ENCODE results near the gene SNAP91. TPM values are rescaled to one million over a fixed set of nuclear protein-coding genes. Genes with fewer than 3 reads are reported as not detected.
"Not testable (repeated sequence)": the region's sequence is repeated elsewhere in the genome, so short reads cannot be mapped to it uniquely, and the experiment has no call there.

Gene SNAP91
- not detected for total RNA-seq
- not detected for total RNA-seq (2013)

GRCh38 chr6:83708970-83709747, at the start of gene SNAP91:
TSS of gene SNAP91 (minus strand) at chr6:83709101. CDS start at chr6:83707927, 1,174 bp downstream.
- Mint-ChIP-seq H3K9me3 (peaks cover 3 to 6% of the 10 kb centered on the region in 2 donors), H3K27me3 (ENCODE audit: low read depth in 2 of 2) (peaks cover 26 to 34% of the 10 kb centered on the region in 2 donors), H3K4me3 (no peak within 1 kb of the TSS), H3K4me1 (no peaks in the 10 kb centered on the region), H3K36me3 (peaks cover 13% of the 10 kb centered on the region), H3K27ac (no peak within 1 kb of the TSS)
- ATAC-seq (no peak), DNase-seq (no peak)
- Histone ChIP-seq H3K27me3 (ENCODE audit: control insufficient read depth, insufficient read depth, low read length) (peaks cover 23% of the 10 kb centered on the region), H3K4me1 (ENCODE audit: control insufficient read depth, insufficient read depth, low read length) (no peaks in the 10 kb centered on the region), H3K4me3 (ENCODE audit: low read length) (no peak within 1 kb of the TSS), H3K36me3 (ENCODE audit: control insufficient read depth, insufficient read depth, low read length) (no peaks in the 10 kb centered on the region), H3K9me3 (ENCODE audit: control insufficient read depth, insufficient read depth, low read length) (no peaks in the 10 kb centered on the region), H3K27ac (ENCODE audit: low read length) (no peak within 1 kb of the TSS)
- TF ChIP-seq CTCF (IDR thresholded peaks at IDR 0.05) = no peak
- 4% methylated on average over 83 of the region's 83 CpGs for WGBS (ENCODE audit: insufficient coverage)
- intact Hi-C loops (cut with micrococcal nuclease) = no loop called here

GRCh38 chr6:83758533-83758932, 49.6 kb upstream of the SNAP91 start:
- Mint-ChIP-seq H3K27ac (no peak overlapping the region), H3K9me3 (peaks cover 18 to 20% of the 10 kb centered on the region in 2 donors), H3K27me3 (ENCODE audit: low read depth in 2 of 2) (no peaks in the 10 kb centered on the region), H3K4me3 (no peak overlapping the region), H3K4me1 (no peaks in the 10 kb centered on the region), H3K36me3 (peaks cover 25% of the 10 kb centered on the region)
- Histone ChIP-seq H3K4me3 (ENCODE audit: low read length) (no peak overlapping the region), H3K27ac (ENCODE audit: low read length) (no peak overlapping the region), H3K36me3 (ENCODE audit: control insufficient read depth, insufficient read depth, low read length) (no peaks in the 10 kb centered on the region), H3K9me3 (ENCODE audit: control insufficient read depth, insufficient read depth, low read length) (peaks cover 11% of the 10 kb centered on the region), H3K4me1 (ENCODE audit: control insufficient read depth, insufficient read depth, low read length) (no peaks in the 10 kb centered on the region), H3K27me3 (ENCODE audit: control insufficient read depth, insufficient read depth, low read length) (no peaks in the 10 kb centered on the region)
- no peak for TF ChIP-seq CTCF (IDR thresholded peaks at IDR 0.05)
- no peak for ATAC-seq
- intact Hi-C loops (cut with micrococcal nuclease) = no loop called here
- no peak for DNase-seq

- Histone ChIP-seq H3K4me1 (ENCODE audit: control insufficient read depth, insufficient read depth, low read length) (no peaks in the 10 kb centered on the region), H3K36me3 (ENCODE audit: control insufficient read depth, insufficient read depth, low read length) (no peaks in the 10 kb centered on the region), H3K4me3 (ENCODE audit: low read length) (no peak overlapping the region), H3K9me3 (ENCODE audit: control insufficient read depth, insufficient read depth, low read length) (peaks cover 11% of the 10 kb centered on the region), H3K27me3 (ENCODE audit: control insufficient read depth, insufficient read depth, low read length) (no peaks in the 10 kb centered on the region), H3K27ac (ENCODE audit: low read length) (no peak overlapping the region)
- intact Hi-C loops (cut with micrococcal nuclease) = no loop called here
- Mint-ChIP-seq H3K9me3 (peaks cover 18 to 24% of the 10 kb centered on the region in 2 donors), H3K36me3 (peaks cover 25% of the 10 kb centered on the region), H3K4me1 (no peaks in the 10 kb centered on the region), H3K27me3 (ENCODE audit: low read depth in 2 of 2) (no peaks in the 10 kb centered on the region), H3K4me3 (no peak overlapping the region), H3K27ac (no peak overlapping the region)
- ATAC-seq (no peak), DNase-seq (no peak)
- TF ChIP-seq CTCF (IDR thresholded peaks at IDR 0.05) = no peak
Measured at GRCh38 chr6:83757021-83757420, 48.1 kb upstream of the SNAP91 start.

- H3K4me3 Mint-ChIP-seq = no peak overlapping the region
- DNase-seq = no peak
- Histone ChIP-seq H3K27ac (ENCODE audit: low read length) (no peak overlapping the region), H3K9me3 (ENCODE audit: control insufficient read depth, insufficient read depth, low read length) (peaks cover 11% of the 10 kb centered on the region), H3K4me1 (ENCODE audit: control insufficient read depth, insufficient read depth, low read length) (no peaks in the 10 kb centered on the region), H3K27me3 (ENCODE audit: control insufficient read depth, insufficient read depth, low read length) (no peaks in the 10 kb centered on the region), H3K4me3 (ENCODE audit: low read length) (no peak overlapping the region), H3K36me3 (ENCODE audit: control insufficient read depth, insufficient read depth, low read length) (no peaks in the 10 kb centered on the region)
- no peaks in the 10 kb centered on the region for H3K4me1 Mint-ChIP-seq
- WGBS (ENCODE audit: insufficient coverage) = 89% methylated on average over 1 of the region's 2 CpGs
- peaks cover 15 to 24% of the 10 kb centered on the region in 2 donors for H3K9me3 Mint-ChIP-seq
- H3K27me3 Mint-ChIP-seq (ENCODE audit: low read depth in 2 of 2) = no peaks in the 10 kb centered on the region
- peaks cover 25% of the 10 kb centered on the region for H3K36me3 Mint-ChIP-seq
- no peak overlapping the region for H3K27ac Mint-ChIP-seq
- TF ChIP-seq CTCF (IDR thresholded peaks at IDR 0.05) = no peak
- ATAC-seq = no peak
- intact Hi-C loops (cut with micrococcal nuclease) = no loop called here
Measured at GRCh38 chr6:83756565-83756964, 47.7 kb upstream of the SNAP91 start.

- H3K27me3 Mint-ChIP-seq (ENCODE audit: low read depth in 2 of 2); ATAC-seq; H3K4me3 Mint-ChIP-seq; intact Hi-C loops (cut with micrococcal nuclease); H3K27ac Mint-ChIP-seq; H3K36me3 ChIP-seq (ENCODE audit: control insufficient read depth, insufficient read depth, low read length); H3K4me1 ChIP-seq (ENCODE audit: control insufficient read depth, insufficient read depth, low read length); H3K4me1 Mint-ChIP-seq; H3K4me3 ChIP-seq (ENCODE audit: low read length); H3K9me3 ChIP-seq (ENCODE audit: control insufficient read depth, insufficient read depth, low read length); H3K27ac ChIP-seq (ENCODE audit: low read length); H3K27me3 ChIP-seq (ENCODE audit: control insufficient read depth, insufficient read depth, low read length); DNase-seq: not testable (repeated sequence)
- 84% methylated on average over 5 of the region's 5 CpGs for WGBS (ENCODE audit: insufficient coverage)
- Mint-ChIP-seq H3K9me3 (peaks cover 14 to 27% of the 10 kb centered on the region in 2 donors), H3K36me3 (peaks cover 25% of the 10 kb centered on the region)
Measured at GRCh38 chr6:83752375-83752774, 43.5 kb upstream of the SNAP91 start.

All from natural killer cell (primary cell).